ENCODE data around the gene WBP1L.

Gene WBP1L

GRCh38 chr10:102761981-102762380 is 18.2 kb downstream of the WBP1L start:
- no peak for DNase-seq

- no peak for DNase-seq
Measured at GRCh38 chr10:102762401-102763015, 18.8 kb downstream of the WBP1L start.

GRCh38 chr10:102763037-102763607 is 19.4 kb downstream of the WBP1L start:
- no peak for DNase-seq

GRCh38 chr10:102764470-102765161 is 20.9 kb downstream of the WBP1L start:
- no peak for DNase-seq

GRCh38 chr10:102765336-102765735 is 21.6 kb downstream of the WBP1L start:
- DNase-seq: no peak

GRCh38 chr10:102767428-102768160 is 23.8 kb downstream of the WBP1L start:
- no peak for DNase-seq

- no peak for DNase-seq
Measured at GRCh38 chr10:102769375-102770107, 25.8 kb downstream of the WBP1L start.

GRCh38 chr10:102770108-102770482 is 26.3 kb downstream of the WBP1L start:
- DNase-seq: no peak

- no peak for DNase-seq
Measured at GRCh38 chr10:102770792-102771191, 27.0 kb downstream of the WBP1L start.

GRCh38 chr10:102773320-102773719 is 29.6 kb downstream of the WBP1L start:
- no peak for DNase-seq

GRCh38 chr10:102773986-102774385 is 30.2 kb downstream of the WBP1L start:
- DNase-seq: no peak

- DNase-seq: no peak
Measured at GRCh38 chr10:102775201-102775934, 31.6 kb downstream of the WBP1L start.

- no peak for DNase-seq
Measured at GRCh38 chr10:102775935-102776669, 32.4 kb downstream of the WBP1L start.

GRCh38 chr10:102776779-102777456 is 33.2 kb downstream of the WBP1L start:
- DNase-seq: no peak

- no peak for DNase-seq
Measured at GRCh38 chr10:102777711-102778453, 34.1 kb downstream of the WBP1L start.

- no peak for DNase-seq
Measured at GRCh38 chr10:102778781-102779180, 35.0 kb downstream of the WBP1L start.

GRCh38 chr10:102779680-102780526 is 36.2 kb downstream of the WBP1L start:
- no peak for DNase-seq

GRCh38 chr10:102780527-102780808 is 36.7 kb downstream of the WBP1L start:
- DNase-seq: no peak

GRCh38 chr10:102781090-102781920 is 37.6 kb downstream of the WBP1L start:
- DNase-seq: no peak
